ENCODE measurements around the gene ARNT2.

- TF ChIP-seq ZNF274 (IDR thresholded peaks at IDR 0.05; ENCODE audit: low read depth, low read length): no peak
- no peak for TF ChIP-seq YY1 (IDR thresholded peaks at IDR 0.05; ENCODE audit: insufficient read depth, insufficient read length)
- TF ChIP-seq SUZ12 (IDR thresholded peaks at IDR 0.05; ENCODE audit: extremely low read depth, insufficient read depth, insufficient read length): no peak
These were observed 95.8 kb downstream of the ARNT2 start for GRCh38 chr15:80500021-80500420.

Measured in NT2/D1 (cell line).